Body of pancreas (tissue), 4 donors: ENCODE results near the gene NFRKB.

ENCODE experiments used
- POLR2A ChIP-seq, 3 donors: fragments of 450-650 bp; IDR thresholded peaks; one replicate each; pipeline ENCODE4 v1.6.1; 2016; ENCODE audit warnings: antibody characterized with exemption in 3 of 3, mild to moderate bottlenecking in 2 of 3
- TF ChIP-seq, protein P1 (sequence below), 7 experiments: fragments of 450-650 bp in 4 of 7; fragments of 200-600 bp in 3 of 7; sonication (generic) in 3 of 7; IDR thresholded peaks; one replicate each; pipeline ENCODE4 v1.5.1; 2016 to 2019; ENCODE audit warnings: antibody characterized with exemption in 7 of 7

DNA sequence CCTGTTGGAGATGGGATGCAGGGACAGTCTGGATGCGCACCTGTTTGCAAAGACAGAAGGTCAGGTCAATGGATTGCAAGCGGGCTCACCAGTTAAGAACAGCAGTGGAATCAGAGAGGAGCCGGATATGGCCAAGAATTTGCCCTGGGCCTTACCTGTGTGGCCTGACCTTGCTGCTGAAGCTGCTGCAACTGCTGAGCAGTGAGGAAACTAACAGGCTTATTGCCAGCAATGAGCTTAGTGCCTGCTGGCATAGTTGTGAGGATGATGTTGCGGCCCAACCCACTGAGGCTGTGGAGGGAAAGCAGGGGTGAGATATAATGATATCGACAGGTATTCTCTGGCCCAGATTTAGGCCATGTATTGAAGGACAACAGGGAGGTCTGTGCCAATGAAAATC, 30.6 kb downstream of the NFRKB start:
- TF ChIP-seq POLR2A (IDR thresholded peaks at IDR 0.05): no peak
- TF ChIP-seq, protein P1, sequence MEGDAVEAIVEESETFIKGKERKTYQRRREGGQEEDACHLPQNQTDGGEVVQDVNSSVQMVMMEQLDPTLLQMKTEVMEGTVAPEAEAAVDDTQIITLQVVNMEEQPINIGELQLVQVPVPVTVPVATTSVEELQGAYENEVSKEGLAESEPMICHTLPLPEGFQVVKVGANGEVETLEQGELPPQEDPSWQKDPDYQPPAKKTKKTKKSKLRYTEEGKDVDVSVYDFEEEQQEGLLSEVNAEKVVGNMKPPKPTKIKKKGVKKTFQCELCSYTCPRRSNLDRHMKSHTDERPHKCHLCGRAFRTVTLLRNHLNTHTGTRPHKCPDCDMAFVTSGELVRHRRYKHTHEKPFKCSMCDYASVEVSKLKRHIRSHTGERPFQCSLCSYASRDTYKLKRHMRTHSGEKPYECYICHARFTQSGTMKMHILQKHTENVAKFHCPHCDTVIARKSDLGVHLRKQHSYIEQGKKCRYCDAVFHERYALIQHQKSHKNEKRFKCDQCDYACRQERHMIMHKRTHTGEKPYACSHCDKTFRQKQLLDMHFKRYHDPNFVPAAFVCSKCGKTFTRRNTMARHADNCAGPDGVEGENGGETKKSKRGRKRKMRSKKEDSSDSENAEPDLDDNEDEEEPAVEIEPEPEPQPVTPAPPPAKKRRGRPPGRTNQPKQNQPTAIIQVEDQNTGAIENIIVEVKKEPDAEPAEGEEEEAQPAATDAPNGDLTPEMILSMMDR (IDR thresholded peaks at IDR 0.05): no peak
